HCEC 1CT (cell line): Measurements from ENCODE around the gene NMD3.
"Not testable (repeated sequence)": the region's sequence is repeated elsewhere in the genome, so short reads cannot be mapped to it uniquely, and the experiment has no call there.

Source experiments
- DNase-seq: peaks from one replicate; pipeline ENCODE4 v3.0.0-alpha.2; 2017

Gene NMD3

DNA sequence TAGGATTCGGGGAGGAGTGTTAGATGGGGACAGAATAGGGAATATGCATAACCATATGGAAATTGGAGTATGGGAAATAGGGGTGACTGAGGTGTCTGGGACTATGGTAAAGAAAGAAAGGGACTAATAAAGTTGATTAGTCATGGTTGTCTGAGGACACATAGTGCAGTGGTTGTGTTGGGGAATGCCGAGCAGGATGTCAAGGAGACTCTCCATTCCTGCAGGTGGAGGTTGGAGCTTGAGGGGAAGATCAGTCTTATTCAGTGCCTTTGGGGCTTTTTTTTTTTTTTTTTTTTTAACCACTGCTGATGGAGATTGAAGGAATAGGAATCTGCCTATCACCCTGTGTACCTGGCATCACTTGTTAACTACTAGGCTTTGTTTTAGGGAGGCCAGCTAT lies 10.8 kb downstream of the NMD3 start:
- DNase-seq, result no peak

DNA sequence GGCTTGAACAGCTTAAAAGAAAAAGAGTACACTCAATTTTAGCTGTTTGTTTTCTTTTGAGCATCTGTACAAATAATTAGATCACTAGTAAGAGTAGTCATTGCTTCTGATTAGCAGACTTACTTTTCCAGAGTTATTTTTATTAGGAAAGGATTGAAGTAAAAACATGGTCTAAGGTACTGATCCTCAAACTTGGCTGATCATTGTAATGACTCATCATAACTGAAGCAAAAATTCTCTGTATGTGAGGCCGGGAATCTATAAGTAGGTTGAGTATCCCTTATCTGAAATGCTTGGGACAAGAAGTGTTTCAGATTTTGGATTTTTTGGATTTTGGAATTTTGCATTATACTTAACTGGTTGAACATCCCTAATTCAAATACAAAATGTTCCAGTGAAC lies 12.4 kb downstream of the NMD3 start:
- no peak for DNase-seq

DNA sequence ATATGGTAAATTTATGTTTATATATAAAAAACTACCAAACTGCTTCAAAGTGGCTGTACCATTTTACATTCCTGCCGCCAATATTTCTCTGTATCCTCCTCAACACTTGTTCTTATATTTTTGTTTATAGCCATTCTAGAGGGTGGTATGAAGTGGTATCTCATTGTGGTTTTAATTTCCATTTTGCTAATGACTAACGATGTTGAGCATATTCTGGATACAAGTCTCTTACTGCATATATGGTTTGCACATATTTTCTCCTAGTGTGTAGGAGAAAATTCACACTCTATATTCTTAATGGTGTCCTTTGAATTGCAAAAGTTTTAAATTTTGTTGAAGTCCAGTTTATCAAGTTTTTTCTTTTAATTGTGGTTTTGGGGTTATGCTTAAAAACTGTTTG lies 15.1 kb downstream of the NMD3 start:
- no peak for DNase-seq

DNA sequence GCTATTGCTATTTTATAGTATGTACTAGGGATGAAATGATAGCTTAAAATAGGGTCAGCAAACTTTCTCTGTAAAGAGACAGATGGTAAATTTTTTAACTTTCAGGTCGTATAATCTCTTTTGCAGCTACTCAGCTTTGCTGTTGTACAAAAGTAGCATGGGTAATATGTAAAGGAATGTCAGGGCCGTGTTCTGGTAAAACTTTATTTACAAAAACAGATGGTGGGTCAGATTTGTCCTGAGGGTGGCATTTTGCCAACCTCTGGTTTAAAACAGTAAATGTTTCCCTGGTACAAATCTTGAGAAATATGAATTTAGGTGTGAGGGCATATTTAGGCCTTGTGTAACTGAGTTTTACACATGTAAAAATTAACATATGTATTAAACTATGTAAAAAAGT lies 18.6 kb downstream of the NMD3 start:
- DNase-seq, result peak; percentile 11

- no peak for DNase-seq
These were observed 23.4 kb downstream of the NMD3 start for GRCh38 chr3:161244538-161244937.

DNA sequence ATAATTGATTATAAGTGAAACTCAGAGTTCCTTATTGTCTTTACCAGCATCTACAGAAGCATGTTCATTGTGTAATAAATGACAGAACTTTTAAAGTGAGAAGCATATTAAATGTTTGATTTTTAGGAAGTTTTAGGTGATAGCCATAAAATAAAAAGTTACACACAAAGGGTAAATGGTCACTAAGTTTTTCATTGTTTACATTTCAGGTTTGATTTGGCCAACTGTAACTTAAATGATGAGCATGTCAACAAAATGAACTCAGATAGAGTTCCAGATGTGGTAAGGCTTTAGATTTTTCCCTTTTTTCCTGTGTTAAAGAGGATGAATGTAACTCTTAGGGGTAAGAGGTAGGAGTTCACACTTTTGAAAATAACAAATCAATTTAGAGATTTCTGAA lies 25.9 kb downstream of the NMD3 start:
- DNase-seq, result no peak

- no peak for DNase-seq
These were observed 29.0 kb downstream of the NMD3 start for GRCh38 chr3:161250116-161250515.

DNA sequence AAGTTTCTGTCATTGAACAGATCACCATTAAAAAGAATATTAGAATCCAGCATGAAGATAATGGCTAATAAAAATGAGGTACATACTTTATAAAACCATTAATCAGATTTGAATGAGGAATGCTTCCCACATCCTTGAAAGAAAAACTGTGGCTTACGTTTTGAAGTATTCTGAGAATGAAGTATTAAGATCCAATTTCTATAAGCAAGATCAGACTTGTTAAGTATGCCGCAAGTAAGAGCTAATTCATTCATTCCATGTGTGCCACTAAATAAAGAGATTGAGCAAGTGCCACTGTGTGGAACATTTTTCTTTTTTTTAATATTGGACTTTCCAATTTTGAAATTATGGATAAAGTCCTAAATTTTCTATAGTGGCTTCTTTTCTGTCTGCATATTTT lies 30.6 kb downstream of the NMD3 start:
- no peak for DNase-seq

GRCh38 chr3:161252143-161252542 lies 31.0 kb downstream of the NMD3 start:
- no peak for DNase-seq

DNA sequence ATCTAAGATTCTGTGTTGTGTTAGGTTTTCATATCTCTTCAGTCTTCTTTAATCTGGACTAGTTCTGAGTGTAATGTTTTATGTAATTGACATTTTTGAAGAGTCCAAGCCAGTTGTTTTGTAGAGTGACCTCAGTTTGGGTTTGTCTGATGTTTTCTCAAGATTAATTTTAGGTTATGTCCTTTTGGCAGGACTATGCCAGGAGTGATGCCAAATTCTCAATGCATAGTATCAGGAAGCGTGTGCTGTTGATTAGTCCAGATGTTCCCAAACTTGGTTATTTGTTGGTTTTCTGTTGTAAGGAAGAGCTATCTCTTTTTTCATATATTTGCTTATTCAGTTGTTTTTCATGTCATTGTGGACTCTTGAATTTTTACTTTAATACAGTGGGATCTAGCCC lies 32.6 kb downstream of the NMD3 start:
- no peak for DNase-seq

- DNase-seq, result no peak
These were observed 33.8 kb downstream of the NMD3 start for GRCh38 chr3:161254861-161255260.

DNA sequence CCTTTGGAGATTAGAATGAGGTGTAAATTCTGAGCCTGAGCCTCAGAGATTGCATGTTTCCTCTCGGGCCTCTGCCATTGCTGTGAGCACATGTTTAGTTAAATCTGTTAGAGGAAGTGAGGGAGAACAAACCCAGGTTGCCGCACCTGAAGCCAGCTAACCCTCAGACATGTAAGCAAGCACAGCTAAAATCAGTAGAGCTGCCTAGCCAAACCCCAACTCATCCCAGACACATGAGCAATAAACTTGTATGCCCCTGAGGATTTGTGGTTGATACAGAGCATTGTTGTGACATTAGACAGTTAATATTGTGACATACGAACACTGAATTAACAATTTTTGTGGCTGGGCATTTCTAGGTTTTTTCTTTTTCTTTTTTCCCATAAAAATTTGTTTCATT lies 41.9 kb downstream of the NMD3 start:
- peak; percentile 33 for DNase-seq

DNA sequence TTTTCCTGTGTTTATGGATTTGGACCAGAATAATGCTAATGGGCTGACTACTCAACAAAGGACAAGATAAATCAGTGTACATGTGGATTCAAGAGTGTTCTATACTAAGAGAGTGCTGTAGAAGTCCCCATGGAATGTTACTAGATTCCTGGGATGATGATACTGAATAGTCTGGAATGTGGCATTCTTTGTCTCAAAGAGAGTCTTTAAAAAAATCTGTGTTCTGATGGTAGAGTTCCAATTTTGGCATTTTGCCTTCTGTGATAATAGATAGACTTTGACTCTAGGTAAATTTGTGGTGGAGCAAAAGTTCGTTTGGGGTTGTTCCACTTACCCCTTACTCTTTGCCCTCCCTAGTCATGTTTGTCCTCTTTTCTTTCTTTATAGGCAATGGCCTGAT lies 43.7 kb downstream of the NMD3 start:
- no peak for DNase-seq

DNA sequence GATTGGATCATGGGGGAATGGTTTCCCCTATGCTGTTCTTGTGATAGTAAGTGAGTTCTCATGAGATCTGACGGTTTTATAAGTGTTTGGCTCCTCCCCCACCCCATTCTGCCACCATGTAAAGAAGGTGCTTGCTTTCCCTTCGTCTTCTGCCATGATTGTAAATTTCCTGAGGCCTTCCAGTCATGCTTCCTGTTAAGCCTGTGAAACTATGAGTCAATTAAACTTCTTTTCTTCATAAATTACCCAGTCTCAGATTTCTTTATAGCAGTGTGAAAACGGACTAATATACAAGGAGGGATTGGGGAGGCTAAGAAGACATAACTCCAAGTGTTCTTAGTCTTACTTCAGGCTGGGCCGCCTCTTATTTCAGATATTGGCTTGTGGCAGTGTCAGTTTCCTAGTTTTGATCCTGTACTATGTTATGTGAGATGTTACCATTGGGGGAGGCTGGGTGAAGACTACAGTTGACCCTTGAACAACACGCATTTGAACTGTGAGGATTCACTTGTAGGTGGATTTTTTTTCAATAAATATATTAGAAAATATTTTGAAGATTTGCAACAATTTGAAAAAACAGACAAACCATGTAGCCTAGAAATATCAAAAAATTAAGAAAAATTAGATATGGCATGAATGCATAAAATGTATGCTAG lies 44.9 kb downstream of the NMD3 start:
- no peak for DNase-seq

- peak; percentile 85 for DNase-seq
These were observed 45.6 kb downstream of the NMD3 start for GRCh38 chr3:161266731-161267150.

GRCh38 chr3:161267646-161268045 lies 46.5 kb downstream of the NMD3 start:
- DNase-seq, result no peak

GRCh38 chr3:161268601-161269000 lies 47.5 kb downstream of the NMD3 start:
- no peak for DNase-seq

- no peak for DNase-seq
These were observed 49.9 kb downstream of the NMD3 start for GRCh38 chr3:161270991-161271390.

DNA sequence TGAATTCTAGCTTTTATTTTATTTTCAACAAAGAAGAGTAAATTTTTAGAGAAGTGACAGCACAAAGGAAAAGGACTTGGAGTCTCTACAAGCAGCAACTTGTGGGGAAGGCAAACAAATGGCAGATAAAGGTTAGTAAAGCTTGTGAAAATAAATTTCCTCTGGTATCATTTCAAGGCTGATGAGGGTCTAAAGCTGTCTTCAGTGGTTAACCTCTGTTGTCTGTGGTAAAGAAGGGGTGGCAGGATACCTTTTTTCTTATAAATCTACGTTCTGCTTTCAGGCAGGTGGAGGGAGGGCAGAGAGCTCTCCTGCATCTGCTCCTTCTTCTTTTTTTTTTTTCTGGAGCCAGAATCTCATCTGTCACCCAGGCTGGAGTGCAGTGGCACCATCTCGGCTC lies 50.5 kb downstream of the NMD3 start:
- DNase-seq, result no peak

DNA sequence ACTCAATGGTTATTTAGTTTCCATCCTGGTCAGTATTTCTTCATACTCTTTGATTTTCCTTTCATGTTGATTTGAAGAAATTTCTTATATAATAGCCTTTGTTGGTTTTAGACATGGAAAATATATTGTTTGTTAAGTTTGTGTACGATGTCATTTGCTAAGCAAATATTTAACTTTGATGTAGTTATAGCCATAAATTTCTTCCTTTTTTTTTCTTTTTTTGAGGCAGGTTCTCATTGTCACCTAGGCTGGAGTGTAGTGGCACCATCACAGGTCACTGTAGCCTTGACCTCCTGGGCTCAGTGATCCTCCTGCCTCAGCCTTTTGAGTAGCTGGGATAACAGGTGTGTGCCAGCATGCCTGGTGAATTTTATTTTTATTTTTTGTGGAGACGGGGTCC lies 51.4 kb downstream of the NMD3 start:
- DNase-seq, result no peak

DNA sequence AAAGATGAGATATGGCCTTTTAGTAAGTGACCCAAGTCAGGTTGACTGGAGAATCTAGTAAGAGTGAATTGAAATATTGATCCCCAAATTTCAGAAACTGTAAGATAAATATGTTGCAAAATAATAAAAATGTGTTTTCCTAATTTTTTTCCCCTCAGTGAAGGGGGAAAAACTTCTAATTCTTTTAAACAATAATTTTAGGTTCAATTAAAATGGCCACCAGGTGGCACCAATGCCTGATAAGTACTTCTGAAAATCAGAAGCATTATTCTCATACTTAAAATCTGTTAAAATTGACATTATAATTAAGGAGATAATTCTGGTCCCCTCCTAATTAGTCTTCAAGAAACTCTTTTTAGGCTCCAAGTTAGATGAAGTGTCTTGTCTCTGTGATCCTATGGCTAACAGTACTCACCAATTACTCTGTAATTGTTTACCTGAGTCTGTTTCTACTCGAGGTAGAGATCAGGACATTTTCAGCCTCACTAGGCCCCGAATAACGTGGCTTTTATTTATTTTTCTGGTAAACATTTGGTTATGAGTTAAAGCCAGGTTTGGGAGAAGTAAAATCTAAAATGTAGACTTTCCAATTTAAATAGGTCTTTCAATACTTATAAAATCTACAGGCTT lies 52.6 kb downstream of the NMD3 start:
- DNase-seq, result peak; percentile 44

- DNase-seq, result peak; percentile 44
These were observed 53.7 kb downstream of the NMD3 start for GRCh38 chr3:161274691-161275298.

GRCh38 chr3:161275919-161276318 lies 54.8 kb downstream of the NMD3 start:
- DNase-seq, result no peak

- not testable (repeated sequence) for DNase-seq
These were observed 61.3 kb downstream of the NMD3 start for GRCh38 chr3:161282387-161282786.

- no peak for DNase-seq
These were observed 63.9 kb downstream of the NMD3 start for GRCh38 chr3:161284989-161285388.
